ENCODE measurements around the gene C1orf174. TPM values are rescaled to one million over a fixed set of nuclear protein-coding genes. Genes with fewer than 3 reads are reported as not detected.

Gene C1orf174
- 10 to 100 TPM; 16.8 to 18.5 TPM for total RNA-seq
- 21.0 TPM for polyA plus RNA-seq (2013, experiment 1 of 2)
- polyA plus RNA-seq (2013, experiment 2 of 2), result 23.9 TPM
- total RNA-seq, result 13.4 to 79.5 (median 35.5) reads per million in 172 experiments

DNA sequence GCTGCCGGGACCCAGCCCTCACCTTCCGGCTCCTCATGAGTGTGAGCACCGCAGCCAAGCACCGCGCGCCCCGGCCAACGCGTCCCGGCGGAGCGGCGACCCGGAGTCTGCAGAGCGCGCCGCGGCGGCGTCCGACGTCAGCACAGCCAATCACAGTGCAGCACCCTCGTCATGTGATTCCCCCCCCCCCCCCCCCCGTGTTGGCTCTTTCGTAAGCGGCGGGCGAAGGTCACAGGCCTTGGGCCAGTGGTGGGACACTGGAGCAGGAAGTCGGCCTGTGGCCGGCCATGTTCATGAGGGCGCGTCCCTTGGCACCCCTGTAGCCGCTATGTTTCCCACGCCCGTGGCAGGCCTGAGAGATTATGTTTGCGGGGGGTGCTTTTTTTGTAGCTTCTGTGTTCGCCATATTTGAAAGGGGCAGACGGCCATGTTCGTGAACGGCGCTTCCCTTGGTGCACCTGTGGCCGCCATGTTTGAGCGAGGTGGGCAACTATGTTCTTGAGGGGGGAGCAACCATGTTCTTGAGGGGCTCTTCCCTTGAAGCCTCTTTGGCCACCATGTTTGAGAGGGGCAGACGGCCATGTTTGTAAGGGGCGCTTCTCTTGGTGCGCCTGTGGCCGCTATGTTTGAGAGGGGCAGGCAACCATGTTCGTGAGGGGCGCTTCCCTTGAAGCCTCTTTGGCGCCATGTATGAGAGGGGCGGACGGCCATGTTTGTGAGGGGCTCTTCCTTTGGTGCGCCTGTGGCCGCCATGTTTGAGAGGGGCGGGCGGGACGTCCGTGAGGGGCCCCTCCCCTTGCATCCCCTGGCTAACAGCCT lies at the start of gene C1orf174:
TSS of gene C1orf174 (minus strand) at position 123 of the 819 bp plus-strand sequence. CDS start at position 37, 86 bp downstream.
- Histone ChIP-seq H3K9me3 (ENCODE audit: control insufficient read depth in 1 of 2, insufficient read depth in 1 of 2, low read length in 2 of 2) (peaks cover 9 to 11% of the 10 kb centered on the region in 2 experiments), H3K36me3 (ENCODE audit: insufficient read depth, low read length) (peaks cover 6% of the 10 kb centered on the region), H3K27me3 (ENCODE audit: control insufficient read depth in 1 of 2, insufficient read depth in 2 of 2, low read length in 2 of 2) (no peaks in the 10 kb centered on the region), H3K4me3 (ENCODE audit: low read length) (peak within 1 kb of the TSS; percentile 85), H3K4me1 (ENCODE audit: insufficient read depth, low read length) (peaks cover 47% of the 10 kb centered on the region), H3K27ac (ENCODE audit: low read depth in 1 of 2, low read length in 2 of 2) (peak within 1 kb of the TSS; percentile 81 to 96)
- Mint-ChIP-seq H3K4me1 (ENCODE audit: low read depth) (peaks cover 69% of the 10 kb centered on the region), H3K9me3 (peaks cover 2% of the 10 kb centered on the region), H3K36me3 (ENCODE audit: low read depth) (peaks cover 48% of the 10 kb centered on the region), H3K4me3 (peak within 1 kb of the TSS; percentile 93), H3K27ac (peak within 1 kb of the TSS; percentile 90), H3K27me3 (no peaks in the 10 kb centered on the region)
- ChIA-PET POLR2A (interaction anchor here (0.6 to 3.3 kb wide), 9 partner anchors 11 to 104 kb away, joined by 3 to 19 read pairs (median 4); partner anchors contain the start of genes CEP104, DFFB and LRRC47), CTCF (interaction anchor here (0.7 to 1.5 kb wide), 2 partner anchors 43 kb away, joined by 3 to 8 read pairs; partner anchors contain the start of genes CEP104 and DFFB)
- TF ChIP-seq, protein P1, sequence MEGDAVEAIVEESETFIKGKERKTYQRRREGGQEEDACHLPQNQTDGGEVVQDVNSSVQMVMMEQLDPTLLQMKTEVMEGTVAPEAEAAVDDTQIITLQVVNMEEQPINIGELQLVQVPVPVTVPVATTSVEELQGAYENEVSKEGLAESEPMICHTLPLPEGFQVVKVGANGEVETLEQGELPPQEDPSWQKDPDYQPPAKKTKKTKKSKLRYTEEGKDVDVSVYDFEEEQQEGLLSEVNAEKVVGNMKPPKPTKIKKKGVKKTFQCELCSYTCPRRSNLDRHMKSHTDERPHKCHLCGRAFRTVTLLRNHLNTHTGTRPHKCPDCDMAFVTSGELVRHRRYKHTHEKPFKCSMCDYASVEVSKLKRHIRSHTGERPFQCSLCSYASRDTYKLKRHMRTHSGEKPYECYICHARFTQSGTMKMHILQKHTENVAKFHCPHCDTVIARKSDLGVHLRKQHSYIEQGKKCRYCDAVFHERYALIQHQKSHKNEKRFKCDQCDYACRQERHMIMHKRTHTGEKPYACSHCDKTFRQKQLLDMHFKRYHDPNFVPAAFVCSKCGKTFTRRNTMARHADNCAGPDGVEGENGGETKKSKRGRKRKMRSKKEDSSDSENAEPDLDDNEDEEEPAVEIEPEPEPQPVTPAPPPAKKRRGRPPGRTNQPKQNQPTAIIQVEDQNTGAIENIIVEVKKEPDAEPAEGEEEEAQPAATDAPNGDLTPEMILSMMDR (IDR thresholded peaks at IDR 0.05), result no peak
- ATAC-seq (ENCODE audit: poor library complexity) (peak; percentile 83), DNase-seq (peak; percentile 87 to 99 (median 92))
- intact Hi-C loops (cut with DNase I, micrococcal nuclease), result loop anchor here (1.0 to 10.0 kb wide), 4 partner anchors 43 to 1643 kb away; partner anchors contain the start of genes CEP104 (in 2 of the 2), DFFB (in 2 of the 2), LRRC47 (in 1 of the 2) and TPRG1L (in 1 of the 2)

DNA sequence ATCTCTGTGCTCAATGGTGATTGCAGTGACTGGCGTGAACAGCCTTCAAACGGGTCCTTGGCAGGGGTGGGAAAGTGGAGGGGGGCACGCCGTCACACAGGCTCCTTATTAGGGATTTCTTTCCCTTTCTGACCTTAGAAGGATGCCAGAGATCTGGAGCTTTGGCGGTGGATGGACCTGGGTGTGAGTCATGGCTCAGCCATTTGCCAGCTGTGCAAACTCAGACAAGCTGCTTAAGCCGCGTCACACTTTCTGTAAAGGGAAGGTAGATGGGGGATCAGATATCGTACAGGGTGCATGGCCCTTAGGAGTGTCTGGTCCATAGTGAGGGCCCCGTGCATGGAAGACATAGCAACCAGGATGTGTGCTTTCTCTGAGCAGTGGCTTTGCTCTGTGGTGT lies 48.3 kb upstream of the C1orf174 start:
- Mint-ChIP-seq H3K36me3 (ENCODE audit: low read depth) (no peaks in the 10 kb centered on the region), H3K9me3 (no peaks in the 10 kb centered on the region), H3K27me3 (peaks cover 61% of the 10 kb centered on the region), H3K27ac (no peak overlapping the region), H3K4me1 (ENCODE audit: low read depth) (no peaks in the 10 kb centered on the region), H3K4me3 (no peak overlapping the region)
- no peaks in the 10 kb centered on the region for H3K36me3 ChIP-seq (ENCODE audit: insufficient read depth, low read length)
- DNase-seq (no peak), ATAC-seq (ENCODE audit: poor library complexity) (no peak)
- no peak overlapping the region for H3K27ac ChIP-seq (ENCODE audit: low read depth in 1 of 2, low read length in 2 of 2)
- no peaks in the 10 kb centered on the region for H3K9me3 ChIP-seq (ENCODE audit: control insufficient read depth in 1 of 2, insufficient read depth in 1 of 2, low read length in 2 of 2)
- ChIA-PET POLR2A (no interaction called here), CTCF (no interaction called here)
- TF ChIP-seq, protein P1 (IDR thresholded peaks at IDR 0.05), result no peak
- H3K27me3 ChIP-seq (ENCODE audit: control insufficient read depth in 1 of 2, insufficient read depth in 2 of 2, low read length in 2 of 2), result peaks cover 2 to 5% of the 10 kb centered on the region in 2 experiments
- no peaks in the 10 kb centered on the region for H3K4me1 ChIP-seq (ENCODE audit: insufficient read depth, low read length)
- no peak overlapping the region for H3K4me3 ChIP-seq (ENCODE audit: low read length)
- intact Hi-C loops (cut with DNase I, micrococcal nuclease), result no loop called here

DNA sequence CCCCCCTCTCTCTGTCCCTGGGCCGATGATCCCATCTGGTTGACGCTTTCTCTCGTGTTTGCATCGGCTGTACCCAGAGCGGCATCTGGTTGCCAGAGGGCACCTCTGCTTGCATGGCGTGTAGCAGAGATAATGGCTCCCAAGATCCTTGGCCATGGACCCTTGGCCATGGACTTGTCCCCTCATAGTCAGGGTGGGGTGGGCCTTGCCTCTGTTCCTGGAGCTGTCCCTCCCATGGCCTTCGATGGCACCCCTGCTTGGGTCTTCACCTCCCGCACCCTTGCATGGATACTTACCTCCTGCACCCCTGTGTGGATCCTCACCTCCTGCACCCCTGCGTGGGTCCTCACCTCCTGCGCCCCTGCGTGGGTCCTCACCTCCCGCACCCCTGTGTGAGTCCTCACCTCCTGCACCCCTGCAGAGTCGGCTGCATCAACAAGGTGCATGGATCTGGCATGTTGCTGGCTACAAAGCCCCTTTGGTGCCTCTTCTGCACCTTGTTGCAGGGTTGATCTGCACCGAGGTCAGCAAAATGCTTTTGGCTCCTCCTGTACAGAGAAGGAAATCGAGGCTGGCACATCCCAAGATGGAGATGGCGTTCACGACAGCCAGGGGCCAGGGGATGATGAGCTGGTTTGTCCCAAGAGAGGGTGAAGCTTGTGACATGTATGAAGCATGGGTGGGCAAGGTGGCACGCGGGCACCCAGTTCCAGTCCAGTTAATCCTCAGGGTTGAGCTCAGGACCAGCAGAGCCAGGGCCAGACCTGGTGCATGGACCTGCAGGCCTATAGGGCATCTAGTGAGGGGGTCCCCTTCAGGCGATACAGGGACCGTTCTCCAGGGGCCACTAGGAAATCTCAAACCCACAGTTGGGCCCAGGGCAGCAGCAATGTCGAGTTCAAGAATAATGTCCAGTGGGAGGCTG lies 46.1 kb upstream of the C1orf174 start:
- Histone ChIP-seq H3K4me3 (ENCODE audit: low read length) (no peak overlapping the region), H3K4me1 (ENCODE audit: insufficient read depth, low read length) (no peaks in the 10 kb centered on the region), H3K36me3 (ENCODE audit: insufficient read depth, low read length) (no peaks in the 10 kb centered on the region), H3K27ac (ENCODE audit: low read depth in 1 of 2, low read length in 2 of 2) (no peak overlapping the region), H3K27me3 (ENCODE audit: control insufficient read depth in 1 of 2, insufficient read depth in 2 of 2, low read length in 2 of 2) (peaks cover 2 to 4% of the 10 kb centered on the region in 2 experiments), H3K9me3 (ENCODE audit: control insufficient read depth in 1 of 2, insufficient read depth in 1 of 2, low read length in 2 of 2) (no peaks in the 10 kb centered on the region)
- intact Hi-C loops (cut with DNase I, micrococcal nuclease), result no loop called here
- TF ChIP-seq, protein P1 (IDR thresholded peaks at IDR 0.05), result no peak
- ChIA-PET CTCF (no interaction called here), POLR2A (no interaction called here)
- Mint-ChIP-seq H3K27me3 (peaks cover 55% of the 10 kb centered on the region), H3K9me3 (no peaks in the 10 kb centered on the region), H3K27ac (no peak overlapping the region), H3K4me1 (ENCODE audit: low read depth) (no peaks in the 10 kb centered on the region), H3K36me3 (ENCODE audit: low read depth) (no peaks in the 10 kb centered on the region), H3K4me3 (no peak overlapping the region)
- DNase-seq, result no peak
- no peak for ATAC-seq (ENCODE audit: poor library complexity)
